Neural cell (in vitro differentiated cells): Measurements from ENCODE around the gene RND2. TPM values are rescaled to one million over a fixed set of nuclear protein-coding genes. Genes with fewer than 3 reads are reported as not detected.

ENCODE experiments used
- H2AFZ ChIP-seq: fragments of 200-600, 300-800 bp; sonication (generic), shearing (Covaris generic); 2 replicates; pipeline ENCODE4 v1.6.0; 2014; ENCODE audit warnings: low read depth, mild to moderate bottlenecking, antibody characterized with exemption, low read length, moderate library complexity
- H3F3A ChIP-seq: fragments of 200-600 bp; shearing (Covaris generic); 2 replicates; pipeline ENCODE4 v1.6.1; 2016; ENCODE audit warnings: mild to moderate bottlenecking, moderate library complexity, mixed read lengths, antibody characterized with exemption, low read length; ENCODE audit not compliant: insufficient read depth, poor library complexity, severe bottlenecking
- H3K27ac ChIP-seq: fragments of 200-600, 300-800 bp; sonication (generic), shearing (Covaris generic); 2 replicates; pipeline ENCODE4 v1.5.1; 2014; ENCODE audit warnings: mild to moderate bottlenecking, low read length, moderate library complexity
- H3K27me3 ChIP-seq: fragments of 300-800, 200-600 bp; sonication (generic), shearing (Covaris generic); 2 replicates; pipeline ENCODE4 v1.6.0; 2014; ENCODE audit warnings: mild to moderate bottlenecking, low read depth, low read length, moderate library complexity; ENCODE audit not compliant: insufficient read depth
- H3K36me3 ChIP-seq: fragments of 300-800, 200-600 bp; sonication (generic), shearing (Covaris generic); 2 replicates; pipeline ENCODE4 v1.5.1; 2014; ENCODE audit warnings: mild to moderate bottlenecking, antibody characterized with exemption, low read length, moderate library complexity; ENCODE audit not compliant: insufficient read depth
- H3K4me2 ChIP-seq: fragments of 300-800, 200-600 bp; sonication (generic), shearing (Covaris generic); 2 replicates; pipeline ENCODE4 v1.6.0; 2014; ENCODE audit warnings: mild to moderate bottlenecking, low read length
- H3K4me3 ChIP-seq: fragments of 300-800, 200-600 bp; sonication (generic), shearing (Covaris generic); 2 replicates; pipeline ENCODE4 v1.5.1; 2014; ENCODE audit warnings: mild to moderate bottlenecking, low read length, moderate library complexity
- H3K79me2 ChIP-seq: fragments of 200-600 bp; shearing (Covaris generic); replicated peaks from 2 replicates; pipeline ENCODE4 v1.6.0; 2014; ENCODE audit warnings: mild to moderate bottlenecking, low read length, moderate library complexity; ENCODE audit not compliant: insufficient read depth
- H3K9ac ChIP-seq: fragments of 300-800, 200-600 bp; sonication (generic), shearing (Covaris generic); 2 replicates; pipeline ENCODE4 v1.6.1; 2016; ENCODE audit warnings: mild to moderate bottlenecking, low read length, mixed read lengths
- H3K9me2 ChIP-seq: fragments of 200-600 bp; shearing (Covaris generic); 2 replicates; pipeline ENCODE4 v1.6.1; 2016; ENCODE audit warnings: mild to moderate bottlenecking, low read length, mixed read lengths; ENCODE audit not compliant: insufficient read depth
- H3K9me3 ChIP-seq: fragments of 200-600, 300-800 bp; sonication (generic), shearing (Covaris generic); 2 replicates; pipeline ENCODE4 v1.6.1; 2016; ENCODE audit warnings: mild to moderate bottlenecking, mixed run types, low read length, moderate library complexity, mixed read lengths
- H4K20me1 ChIP-seq: fragments of 200-600 bp; shearing (Covaris generic); 2 replicates; pipeline ENCODE4 v1.6.1; 2016; ENCODE audit warnings: mild to moderate bottlenecking, mixed run types; ENCODE audit not compliant: insufficient read depth
- EP300 ChIP-seq: fragments of 450-650 bp; conservative IDR thresholded peaks from 2 replicates; pipeline ENCODE4 v1.6.1; 2014; ENCODE audit warnings: antibody characterized with exemption, mild to moderate bottlenecking, moderate library complexity; ENCODE audit not compliant: poor library complexity, severe bottlenecking
- EZH2 ChIP-seq: fragments of 200-600, 300-800 bp; shearing (Covaris generic), sonication (generic); IDR thresholded peaks from 2 replicates; pipeline ENCODE4 v1.6.1; 2014; ENCODE audit warnings: antibody characterized with exemption, low read length, borderline replicate concordance, mild to moderate bottlenecking; ENCODE audit not compliant: insufficient read depth, poor library complexity, severe bottlenecking
- MXI1 ChIP-seq: fragments of 450-650 bp; conservative IDR thresholded peaks from 2 replicates; pipeline ENCODE4 v1.6.1; 2014; ENCODE audit warnings: antibody characterized with exemption, mild to moderate bottlenecking; ENCODE audit not compliant: poor library complexity, severe bottlenecking
- POLR2AphosphoS5 ChIP-seq: IDR thresholded peaks from 2 replicates; pipeline ENCODE4 v1.6.1; 2012
- RAD21 ChIP-seq: fragments of 450-650 bp; conservative IDR thresholded peaks from 2 replicates; pipeline ENCODE4 v1.6.1; 2014; ENCODE audit warnings: antibody characterized with exemption, mild to moderate bottlenecking, moderate library complexity
- SMC3 ChIP-seq: fragments of 450-650 bp; conservative IDR thresholded peaks from 2 replicates; pipeline ENCODE4 v1.6.1; 2014; ENCODE audit warnings: antibody characterized with exemption, mild to moderate bottlenecking, moderate library complexity; ENCODE audit not compliant: poor library complexity
- TAF1 ChIP-seq: IDR thresholded peaks from 2 replicates; pipeline ENCODE4 v1.6.1; 2012; ENCODE audit warnings: low read depth
- polyA plus RNA-seq: library from polyadenylated mRNA; depleted of rRNA; stranded (reverse); fragments of >200 nt; gene quantifications from 2 replicates; pipeline ENCODE4 v1.2.3, GENCODE V29; 2014
- TF ChIP-seq, protein P1 (sequence below): IDR thresholded peaks from 2 replicates; pipeline ENCODE4 v1.6.1; 2012; ENCODE audit warnings: borderline replicate concordance
- TF ChIP-seq, protein P2 (sequence below): fragments of 450-650 bp; IDR thresholded peaks from 2 replicates; pipeline ENCODE4 v1.5.1; 2014; ENCODE audit warnings: antibody characterized with exemption, mild to moderate bottlenecking, moderate library complexity; ENCODE audit not compliant: poor library complexity, severe bottlenecking

RND2 gene
- polyA plus RNA-seq, 1 donor from 2014 or later: 43.8 TPM

DNA sequence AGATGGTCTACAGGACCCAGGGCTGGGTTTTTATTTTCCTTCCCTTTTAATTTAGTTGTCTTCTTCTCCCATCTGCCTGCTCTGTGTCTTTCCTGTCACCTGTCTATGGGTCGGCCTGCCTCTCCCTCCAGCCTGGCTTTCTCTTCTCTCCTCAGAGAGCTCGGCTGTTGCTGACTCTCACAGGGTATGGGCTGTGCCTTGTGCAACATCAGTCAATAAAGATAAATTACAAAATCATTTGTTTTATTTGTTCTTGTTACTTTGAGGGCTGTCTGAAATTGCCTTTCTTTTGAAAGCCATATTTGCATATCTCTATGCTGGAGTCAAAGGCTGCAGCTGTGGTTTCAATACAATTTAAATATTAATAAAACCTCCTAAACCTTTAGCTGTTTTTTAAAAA, 15.6 kb downstream of the RND2 start:
- H3K9ac ChIP-seq: no peak overlapping the region
- no peak overlapping the region for H2AFZ ChIP-seq
- H3F3A ChIP-seq: no peaks in the 10 kb centered on the region
- no peaks in the 10 kb centered on the region for H3K36me3 ChIP-seq
- H3K27me3 ChIP-seq: no peaks in the 10 kb centered on the region
- H3K9me3 ChIP-seq: no peaks in the 10 kb centered on the region
- H3K79me2 ChIP-seq: no peaks in the 10 kb centered on the region
- H4K20me1 ChIP-seq: no peaks in the 10 kb centered on the region
- no peak overlapping the region for H3K4me3 ChIP-seq
- H3K27ac ChIP-seq: no peak overlapping the region
- H3K9me2 ChIP-seq: no peaks in the 10 kb centered on the region
- TF ChIP-seq POLR2AphosphoS5: no peak
- TF ChIP-seq, protein P1, sequence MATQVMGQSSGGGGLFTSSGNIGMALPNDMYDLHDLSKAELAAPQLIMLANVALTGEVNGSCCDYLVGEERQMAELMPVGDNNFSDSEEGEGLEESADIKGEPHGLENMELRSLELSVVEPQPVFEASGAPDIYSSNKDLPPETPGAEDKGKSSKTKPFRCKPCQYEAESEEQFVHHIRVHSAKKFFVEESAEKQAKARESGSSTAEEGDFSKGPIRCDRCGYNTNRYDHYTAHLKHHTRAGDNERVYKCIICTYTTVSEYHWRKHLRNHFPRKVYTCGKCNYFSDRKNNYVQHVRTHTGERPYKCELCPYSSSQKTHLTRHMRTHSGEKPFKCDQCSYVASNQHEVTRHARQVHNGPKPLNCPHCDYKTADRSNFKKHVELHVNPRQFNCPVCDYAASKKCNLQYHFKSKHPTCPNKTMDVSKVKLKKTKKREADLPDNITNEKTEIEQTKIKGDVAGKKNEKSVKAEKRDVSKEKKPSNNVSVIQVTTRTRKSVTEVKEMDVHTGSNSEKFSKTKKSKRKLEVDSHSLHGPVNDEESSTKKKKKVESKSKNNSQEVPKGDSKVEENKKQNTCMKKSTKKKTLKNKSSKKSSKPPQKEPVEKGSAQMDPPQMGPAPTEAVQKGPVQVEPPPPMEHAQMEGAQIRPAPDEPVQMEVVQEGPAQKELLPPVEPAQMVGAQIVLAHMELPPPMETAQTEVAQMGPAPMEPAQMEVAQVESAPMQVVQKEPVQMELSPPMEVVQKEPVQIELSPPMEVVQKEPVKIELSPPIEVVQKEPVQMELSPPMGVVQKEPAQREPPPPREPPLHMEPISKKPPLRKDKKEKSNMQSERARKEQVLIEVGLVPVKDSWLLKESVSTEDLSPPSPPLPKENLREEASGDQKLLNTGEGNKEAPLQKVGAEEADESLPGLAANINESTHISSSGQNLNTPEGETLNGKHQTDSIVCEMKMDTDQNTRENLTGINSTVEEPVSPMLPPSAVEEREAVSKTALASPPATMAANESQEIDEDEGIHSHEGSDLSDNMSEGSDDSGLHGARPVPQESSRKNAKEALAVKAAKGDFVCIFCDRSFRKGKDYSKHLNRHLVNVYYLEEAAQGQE: no peak
- no peak for TF ChIP-seq TAF1
- TF ChIP-seq EZH2: no peak
- TF ChIP-seq MXI1: no peak
- TF ChIP-seq, protein P2, sequence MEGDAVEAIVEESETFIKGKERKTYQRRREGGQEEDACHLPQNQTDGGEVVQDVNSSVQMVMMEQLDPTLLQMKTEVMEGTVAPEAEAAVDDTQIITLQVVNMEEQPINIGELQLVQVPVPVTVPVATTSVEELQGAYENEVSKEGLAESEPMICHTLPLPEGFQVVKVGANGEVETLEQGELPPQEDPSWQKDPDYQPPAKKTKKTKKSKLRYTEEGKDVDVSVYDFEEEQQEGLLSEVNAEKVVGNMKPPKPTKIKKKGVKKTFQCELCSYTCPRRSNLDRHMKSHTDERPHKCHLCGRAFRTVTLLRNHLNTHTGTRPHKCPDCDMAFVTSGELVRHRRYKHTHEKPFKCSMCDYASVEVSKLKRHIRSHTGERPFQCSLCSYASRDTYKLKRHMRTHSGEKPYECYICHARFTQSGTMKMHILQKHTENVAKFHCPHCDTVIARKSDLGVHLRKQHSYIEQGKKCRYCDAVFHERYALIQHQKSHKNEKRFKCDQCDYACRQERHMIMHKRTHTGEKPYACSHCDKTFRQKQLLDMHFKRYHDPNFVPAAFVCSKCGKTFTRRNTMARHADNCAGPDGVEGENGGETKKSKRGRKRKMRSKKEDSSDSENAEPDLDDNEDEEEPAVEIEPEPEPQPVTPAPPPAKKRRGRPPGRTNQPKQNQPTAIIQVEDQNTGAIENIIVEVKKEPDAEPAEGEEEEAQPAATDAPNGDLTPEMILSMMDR: no peak
- TF ChIP-seq SMC3: no peak
- no peak for TF ChIP-seq RAD21
- TF ChIP-seq EP300: no peak
- H3K4me2 ChIP-seq: no peak overlapping the region

DNA sequence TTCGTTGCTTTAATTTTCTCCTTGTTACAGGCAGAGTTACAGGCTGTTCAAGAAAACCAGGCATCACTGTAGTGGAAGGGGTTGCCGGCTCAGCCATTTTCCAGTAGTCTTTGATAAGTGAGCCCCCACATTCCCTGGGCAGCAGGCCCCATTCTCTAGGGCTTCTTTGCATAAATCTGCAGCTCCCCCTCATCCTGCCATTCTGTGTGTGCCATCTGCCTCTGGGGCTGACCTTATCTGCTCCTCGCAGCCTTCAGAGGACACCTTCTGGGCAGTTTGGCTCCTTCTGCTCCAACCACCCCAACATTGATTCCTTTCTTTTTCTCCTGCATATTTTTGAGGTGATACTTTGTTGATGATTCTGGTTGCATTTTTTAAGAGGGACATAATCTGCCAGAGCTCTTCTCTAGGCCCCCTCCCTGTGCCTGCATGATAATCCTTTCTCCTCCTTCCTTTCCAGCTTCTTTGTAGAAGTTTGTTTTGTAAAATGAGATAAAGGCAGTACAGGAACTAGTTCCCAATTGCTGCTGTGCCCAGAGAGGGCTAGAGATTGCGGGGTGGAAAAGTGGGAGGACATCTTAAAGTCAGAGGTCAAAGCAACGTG, 17.1 kb downstream of the RND2 start:
- H3K9me2 ChIP-seq: no peaks in the 10 kb centered on the region
- H3K27me3 ChIP-seq: no peaks in the 10 kb centered on the region
- no peaks in the 10 kb centered on the region for H4K20me1 ChIP-seq
- no peaks in the 10 kb centered on the region for H3K36me3 ChIP-seq
- H3K9ac ChIP-seq: no peak overlapping the region
- no peaks in the 10 kb centered on the region for H3K9me3 ChIP-seq
- peak overlapping the region; percentile 7 for H2AFZ ChIP-seq
- H3K4me3 ChIP-seq: no peak overlapping the region
- H3K79me2 ChIP-seq: no peaks in the 10 kb centered on the region
- TF ChIP-seq TAF1: no peak
- TF ChIP-seq MXI1: no peak
- TF ChIP-seq, protein P2: no peak
- no peak for TF ChIP-seq EZH2
- no peaks in the 10 kb centered on the region for H3F3A ChIP-seq
- H3K4me2 ChIP-seq: no peak overlapping the region
- peak overlapping the region; percentile 21 for H3K27ac ChIP-seq
